Neural progenitor cell (in vitro differentiated cells): Measurements from ENCODE around the gene KIF26A. TPM values are rescaled to one million over a fixed set of nuclear protein-coding genes. Genes with fewer than 3 reads are reported as not detected.

Experiments
- DNase-seq: peaks from one replicate; pipeline ENCODE4 v3.0.0-alpha.2; 2016; ENCODE audit warnings: low spot score
- H2AFZ ChIP-seq: fragments of 200-600 bp; sonication (generic); replicated peaks from 2 replicates; pipeline ENCODE4 v1.6.1; 2016; ENCODE audit warnings: antibody characterized with exemption
- H3F3A ChIP-seq: fragments of 200-600 bp; sonication (generic); 2 replicates; pipeline ENCODE4 v1.6.1; 2016; ENCODE audit warnings: antibody characterized with exemption, low read depth
- H3K27ac ChIP-seq: fragments of 200-600 bp; sonication (generic); 2 replicates; pipeline ENCODE4 v1.5.1; 2016; ENCODE audit warnings: mild to moderate bottlenecking
- H3K27me3 ChIP-seq: fragments of 200-600 bp; sonication (generic); 2 replicates; pipeline ENCODE4 v1.6.1; 2016; ENCODE audit warnings: mild to moderate bottlenecking, moderate library complexity
- H3K36me3 ChIP-seq: fragments of 200-600 bp; sonication (generic); 2 replicates; pipeline ENCODE4 v1.5.1; 2016
- H3K4me1 ChIP-seq: fragments of 200-600 bp; sonication (generic); 2 replicates; pipeline ENCODE4 v1.6.1; 2016; ENCODE audit warnings: mixed run types
- H3K4me2 ChIP-seq: fragments of 200-600 bp; sonication (generic); 2 replicates; pipeline ENCODE4 v1.6.1; 2016
- H3K4me3 ChIP-seq: fragments of 200-600 bp; sonication (generic); 2 replicates; pipeline ENCODE4 v1.5.1; 2016
- H3K79me2 ChIP-seq: fragments of 200-600 bp; sonication (generic); 2 replicates; pipeline ENCODE4 v1.6.1; 2016; ENCODE audit warnings: low read depth
- H3K9ac ChIP-seq: fragments of 200-600 bp; sonication (generic); 2 replicates; pipeline ENCODE4 v1.6.1; 2016
- H3K9me3 ChIP-seq: fragments of 200-600 bp; sonication (generic); 2 replicates; pipeline ENCODE4 v1.5.1; 2016; ENCODE audit warnings: low read depth
- H4K20me1 ChIP-seq: fragments of 200-600 bp; sonication (generic); 2 replicates; pipeline ENCODE4 v1.6.1; 2016; ENCODE audit warnings: low read depth
- H3K27ac Mint-ChIP-seq: 3 replicates; pipeline ENCODE4 v1.8.0; 2021; ENCODE audit warnings: mixed read lengths
- H3K27me3 Mint-ChIP-seq: 2 replicates; pipeline ENCODE4 v1.8.0; 2022; ENCODE audit warnings: low read depth, mild to moderate bottlenecking, inconsistent platforms, moderate library complexity, mixed read lengths; ENCODE audit not compliant: insufficient read depth
- H3K36me3 Mint-ChIP-seq: 3 replicates; pipeline ENCODE4 v1.8.0; 2021; ENCODE audit warnings: mixed read lengths
- H3K4me1 Mint-ChIP-seq: 3 replicates; pipeline ENCODE4 v1.8.0; 2021; ENCODE audit warnings: mixed read lengths
- H3K4me3 Mint-ChIP-seq: 3 replicates; pipeline ENCODE4 v1.8.0; 2021; ENCODE audit warnings: mild to moderate bottlenecking, moderate library complexity, mixed read lengths
- H3K9me3 Mint-ChIP-seq: 3 replicates; pipeline ENCODE4 v1.8.0; 2020; ENCODE audit warnings: mixed read lengths
- EZH2 ChIP-seq: fragments of 200-600 bp; sonication (generic); IDR thresholded peaks from 2 replicates; pipeline ENCODE4 v1.6.1; 2017; ENCODE audit warnings: antibody characterized with exemption, mild to moderate bottlenecking, moderate library complexity
- EZH2phosphoT487 ChIP-seq: fragments of 200-600 bp; sonication (generic); IDR thresholded peaks from 2 replicates; pipeline ENCODE4 v1.6.1; 2017; ENCODE audit warnings: antibody characterized with exemption
- total RNA-seq: library from RNA; depleted of rRNA; stranded (reverse); fragments of >200 nt; gene quantifications from 2 replicates; pipeline ENCODE4 v1.2.3, GENCODE V29; 2015; ENCODE audit warnings: low replicate concordance
- TF ChIP-seq, protein P1 (sequence below): fragments of 200-600 bp; sonication (generic); IDR thresholded peaks from 2 replicates; pipeline ENCODE4 v1.5.1; 2017; ENCODE audit warnings: antibody characterized with exemption, mild to moderate bottlenecking

The KIF26A gene
- total RNA-seq, 1 donor from 2014 or later: 6.1 TPM

DNA sequence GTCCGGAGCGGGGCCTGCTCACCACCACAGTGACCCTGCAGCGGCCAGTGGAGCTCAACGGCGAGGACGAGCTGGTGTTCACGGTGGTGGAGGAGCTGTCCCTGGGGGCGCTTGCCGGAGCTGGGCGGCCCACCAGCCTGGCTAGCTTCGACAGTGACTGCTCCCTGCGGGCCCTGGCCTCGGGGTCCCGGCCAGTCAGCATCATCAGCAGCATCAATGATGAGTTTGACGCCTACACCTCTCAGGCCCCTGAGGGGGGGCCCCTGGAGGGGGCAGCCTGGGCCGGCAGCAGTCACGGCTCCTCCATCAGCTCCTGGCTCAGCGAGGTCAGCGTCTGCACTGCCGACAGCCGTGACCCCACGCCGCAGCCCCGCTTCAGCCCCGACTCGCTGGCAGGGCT, 37.4 kb downstream of the KIF26A start:
- no peaks in the 10 kb centered on the region for H3K79me2 ChIP-seq
- H3K4me2 ChIP-seq: no peak overlapping the region
- TF ChIP-seq EZH2 (no peak), EZH2phosphoT487 (no peak)
- TF ChIP-seq, protein P1, sequence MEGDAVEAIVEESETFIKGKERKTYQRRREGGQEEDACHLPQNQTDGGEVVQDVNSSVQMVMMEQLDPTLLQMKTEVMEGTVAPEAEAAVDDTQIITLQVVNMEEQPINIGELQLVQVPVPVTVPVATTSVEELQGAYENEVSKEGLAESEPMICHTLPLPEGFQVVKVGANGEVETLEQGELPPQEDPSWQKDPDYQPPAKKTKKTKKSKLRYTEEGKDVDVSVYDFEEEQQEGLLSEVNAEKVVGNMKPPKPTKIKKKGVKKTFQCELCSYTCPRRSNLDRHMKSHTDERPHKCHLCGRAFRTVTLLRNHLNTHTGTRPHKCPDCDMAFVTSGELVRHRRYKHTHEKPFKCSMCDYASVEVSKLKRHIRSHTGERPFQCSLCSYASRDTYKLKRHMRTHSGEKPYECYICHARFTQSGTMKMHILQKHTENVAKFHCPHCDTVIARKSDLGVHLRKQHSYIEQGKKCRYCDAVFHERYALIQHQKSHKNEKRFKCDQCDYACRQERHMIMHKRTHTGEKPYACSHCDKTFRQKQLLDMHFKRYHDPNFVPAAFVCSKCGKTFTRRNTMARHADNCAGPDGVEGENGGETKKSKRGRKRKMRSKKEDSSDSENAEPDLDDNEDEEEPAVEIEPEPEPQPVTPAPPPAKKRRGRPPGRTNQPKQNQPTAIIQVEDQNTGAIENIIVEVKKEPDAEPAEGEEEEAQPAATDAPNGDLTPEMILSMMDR: no peak
- no peaks in the 10 kb centered on the region for H3K36me3 Mint-ChIP-seq
- no peak overlapping the region for H3K4me3 ChIP-seq
- no peak overlapping the region for H3K4me3 Mint-ChIP-seq
- peaks cover 2% of the 10 kb centered on the region for H3K27me3 Mint-ChIP-seq
- H3K4me1 Mint-ChIP-seq: peaks cover 3% of the 10 kb centered on the region
- H2AFZ ChIP-seq: no peak overlapping the region
- DNase-seq: no peak
- peaks cover 12% of the 10 kb centered on the region for H4K20me1 ChIP-seq
- H3K27ac ChIP-seq: no peak overlapping the region
- H3K9me3 Mint-ChIP-seq: no peaks in the 10 kb centered on the region
- H3K9me3 ChIP-seq: no peaks in the 10 kb centered on the region
- H3K9ac ChIP-seq: no peak overlapping the region
- H3K36me3 ChIP-seq: no peaks in the 10 kb centered on the region
- no peaks in the 10 kb centered on the region for H3F3A ChIP-seq
- no peak overlapping the region for H3K27ac Mint-ChIP-seq
- peaks cover 8% of the 10 kb centered on the region for H3K4me1 ChIP-seq
- H3K27me3 ChIP-seq: no peaks in the 10 kb centered on the region

DNA sequence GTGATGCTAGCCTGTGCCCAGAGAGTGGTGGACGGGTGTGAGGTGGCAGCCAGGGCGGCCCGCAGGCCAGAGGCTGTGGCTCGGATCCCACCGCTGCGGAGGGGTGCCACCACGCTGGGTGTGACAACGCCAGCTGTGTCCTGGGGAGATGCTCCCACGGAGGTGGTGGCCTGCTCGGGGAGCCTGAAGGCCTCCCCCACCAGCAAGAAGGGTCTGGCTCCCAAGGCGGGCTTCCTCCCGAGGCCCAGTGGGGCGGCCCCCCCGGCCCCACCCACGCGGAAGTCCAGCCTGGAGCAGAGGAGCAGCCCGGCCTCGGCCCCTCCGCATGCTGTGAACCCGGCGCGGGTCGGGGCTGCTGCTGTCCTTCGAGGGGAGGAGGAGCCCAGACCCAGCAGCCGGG, 38.2 kb downstream of the KIF26A start:
- Histone ChIP-seq H3K4me2 (no peak overlapping the region), H3K4me1 (peaks cover 4% of the 10 kb centered on the region), H3K9ac (no peak overlapping the region), H3K79me2 (no peaks in the 10 kb centered on the region), H3K36me3 (no peaks in the 10 kb centered on the region), H2AFZ (no peak overlapping the region), H3K9me3 (no peaks in the 10 kb centered on the region), H3K27ac (no peak overlapping the region), H3K4me3 (no peak overlapping the region), H3K27me3 (no peaks in the 10 kb centered on the region), H3F3A (no peaks in the 10 kb centered on the region), H4K20me1 (peaks cover 4% of the 10 kb centered on the region)
- H3K4me3 Mint-ChIP-seq: no peak overlapping the region
- H3K36me3 Mint-ChIP-seq: no peaks in the 10 kb centered on the region
- peaks cover 3% of the 10 kb centered on the region for H3K4me1 Mint-ChIP-seq
- H3K27me3 Mint-ChIP-seq: peaks cover 2% of the 10 kb centered on the region
- no peak overlapping the region for H3K27ac Mint-ChIP-seq
- DNase-seq: no peak
- H3K9me3 Mint-ChIP-seq: no peaks in the 10 kb centered on the region
- no peak for TF ChIP-seq EZH2
- TF ChIP-seq, protein P1: no peak
- TF ChIP-seq EZH2phosphoT487: no peak

DNA sequence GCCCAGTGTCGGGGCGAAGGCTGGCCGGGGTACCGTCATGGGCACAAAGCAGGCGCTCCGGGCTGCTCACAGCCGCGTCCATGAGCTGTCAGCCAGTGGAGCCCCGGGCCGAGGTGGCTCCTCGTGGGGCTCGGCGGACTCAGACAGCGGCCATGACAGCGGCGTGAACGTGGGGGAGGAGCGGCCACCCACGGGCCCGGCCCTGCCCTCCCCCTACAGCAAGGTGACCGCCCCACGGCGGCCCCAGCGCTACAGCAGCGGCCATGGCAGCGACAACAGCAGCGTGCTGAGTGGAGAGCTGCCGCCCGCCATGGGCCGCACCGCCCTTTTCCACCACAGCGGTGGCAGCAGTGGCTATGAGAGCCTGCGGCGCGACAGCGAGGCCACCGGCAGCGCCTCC, 39.0 kb downstream of the KIF26A start:
- peaks cover 3% of the 10 kb centered on the region for H3K4me1 Mint-ChIP-seq

More for the DNA sequence above, 39.0 kb downstream of the KIF26A start:
- no peaks in the 10 kb centered on the region for H3K79me2 ChIP-seq
- Mint-ChIP-seq H3K27ac (no peak overlapping the region), H3K4me3 (no peak overlapping the region), H3K27me3 (peaks cover 2% of the 10 kb centered on the region), H3K36me3 (no peaks in the 10 kb centered on the region), H3K9me3 (no peaks in the 10 kb centered on the region)
- no peaks in the 10 kb centered on the region for H4K20me1 ChIP-seq
- no peak overlapping the region for H3K27ac ChIP-seq
- no peaks in the 10 kb centered on the region for H3K9me3 ChIP-seq
- TF ChIP-seq EZH2: no peak
- TF ChIP-seq, protein P1: no peak
- no peaks in the 10 kb centered on the region for H3K27me3 ChIP-seq
- H3F3A ChIP-seq: no peaks in the 10 kb centered on the region
- no peaks in the 10 kb centered on the region for H3K36me3 ChIP-seq
- H2AFZ ChIP-seq: no peak overlapping the region
- no peak overlapping the region for H3K4me2 ChIP-seq
- H3K4me3 ChIP-seq: no peak overlapping the region
- H3K4me1 ChIP-seq: peaks cover 11% of the 10 kb centered on the region
- no peak for DNase-seq
- H3K9ac ChIP-seq: no peak overlapping the region
